ENCODE measurements around the gene GRIK2. TPM values are rescaled to one million over a fixed set of nuclear protein-coding genes. Genes with fewer than 3 reads are reported as not detected.

GRIK2 gene
- total and polyA plus RNA-seq, 2 experiments from 2014 or later = 1.4 to 7.1 TPM

DNA sequence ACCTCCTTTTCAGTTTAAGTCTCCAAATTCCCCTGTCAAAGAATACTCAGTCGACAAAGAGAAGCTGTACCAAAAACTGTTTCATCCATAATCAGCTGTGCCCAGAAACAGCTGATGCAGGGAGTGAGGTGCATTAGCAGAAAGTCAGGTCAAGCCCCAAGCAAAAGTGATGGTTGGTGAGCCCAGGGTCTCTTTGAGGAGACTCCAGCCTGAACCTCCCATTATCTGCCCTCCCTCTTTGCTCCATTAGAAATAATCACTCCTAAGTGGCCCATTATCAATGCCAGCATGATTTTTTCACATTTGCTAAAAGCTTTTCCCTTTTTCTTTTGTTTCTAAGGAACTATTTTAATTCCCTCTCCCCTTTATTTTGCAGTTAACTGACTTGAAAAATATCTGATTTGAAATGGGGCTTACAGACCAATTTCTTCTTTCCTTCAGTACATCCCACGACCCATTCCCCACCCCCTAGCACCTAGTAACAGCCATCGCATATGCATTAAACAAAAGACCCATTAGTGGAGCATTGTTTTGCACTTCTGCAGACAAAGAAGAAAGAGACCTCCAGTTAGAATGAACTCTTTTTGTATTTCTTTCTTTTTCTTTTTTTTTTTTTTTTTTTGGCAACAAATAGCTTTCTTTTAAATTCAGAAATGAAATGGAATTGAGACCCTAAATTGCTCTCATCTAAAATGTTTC lies 257.0 kb downstream of the GRIK2 start:
- H3K79me2 ChIP-seq (ENCODE audit: insufficient read depth) = no peaks in the 10 kb centered on the region
- H3K9me2 ChIP-seq (ENCODE audit: insufficient read depth) = no peaks in the 10 kb centered on the region
- no peaks in the 10 kb centered on the region for H3K36me3 ChIP-seq (ENCODE audit: low read depth)
- TF ChIP-seq EZH2 (IDR thresholded peaks at IDR 0.05; ENCODE audit: insufficient read depth, poor library complexity, severe bottlenecking) (no peak), EZH2phosphoT487 (IDR thresholded peaks at IDR 0.05; ENCODE audit: insufficient read depth, low read depth) (no peak)
- no peak overlapping the region for H3K27ac ChIP-seq
- H3K4me1 ChIP-seq (ENCODE audit: insufficient read depth) = no peaks in the 10 kb centered on the region
- H4K20me1 ChIP-seq (ENCODE audit: insufficient read depth) = no peaks in the 10 kb centered on the region
- H3K4me3 ChIP-seq = no peak overlapping the region
- no peaks in the 10 kb centered on the region for H3F3A ChIP-seq (ENCODE audit: insufficient read depth)
- no peak overlapping the region for H2AFZ ChIP-seq
- no peaks in the 10 kb centered on the region for H3K9me3 ChIP-seq (ENCODE audit: low read depth)
- in situ Hi-C loops (cut with MboI) = no loop called here
- DNase-seq = no peak
- WGBS, 2 experiments (ENCODE audit: low coverage in 1 of 2, low lambda C conversion rate in 2 of 2, missing lambda C conversion rate in 2 of 2) = 24 to 28% methylated on average over 3 of the region's 3 CpGs
- no peak overlapping the region for H3K4me2 ChIP-seq (ENCODE audit: unreplicated experiment)
- H3K9ac ChIP-seq = no peak overlapping the region
- H3K27me3 ChIP-seq (replicated peaks; ENCODE audit: insufficient read depth) = no peaks in the 10 kb centered on the region

DNA sequence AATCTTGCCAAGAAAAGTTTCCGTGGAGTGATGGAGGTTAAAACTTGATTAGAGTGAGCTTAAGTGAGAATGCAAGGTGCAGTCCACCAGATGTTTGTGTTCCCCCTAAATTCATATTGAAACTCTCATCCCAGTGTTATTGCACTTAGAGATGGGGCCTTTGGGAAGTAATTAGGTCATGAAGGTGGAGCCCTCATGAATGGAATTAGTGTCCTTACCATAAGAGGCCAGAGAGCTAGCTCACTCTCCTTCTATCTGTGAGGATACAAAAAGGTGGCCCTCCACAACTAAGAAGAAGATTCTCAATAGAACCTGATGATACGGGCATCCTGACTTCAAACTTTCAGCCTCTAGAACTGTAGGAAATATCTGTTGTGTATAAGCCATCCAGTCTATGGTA lies 258.6 kb downstream of the GRIK2 start:
- Histone ChIP-seq H4K20me1 (ENCODE audit: insufficient read depth) (no peaks in the 10 kb centered on the region), H3K9me2 (ENCODE audit: insufficient read depth) (no peaks in the 10 kb centered on the region), H3K79me2 (ENCODE audit: insufficient read depth) (no peaks in the 10 kb centered on the region), H3F3A (ENCODE audit: insufficient read depth) (no peaks in the 10 kb centered on the region), H3K4me2 (ENCODE audit: unreplicated experiment) (no peak overlapping the region), H3K27me3 (replicated peaks; ENCODE audit: insufficient read depth) (no peaks in the 10 kb centered on the region; the same call in 1 of the 2 replicates), H2AFZ (no peak overlapping the region), H3K36me3 (ENCODE audit: low read depth) (no peaks in the 10 kb centered on the region), H3K27ac (no peak overlapping the region), H3K4me3 (no peak overlapping the region), H3K4me1 (ENCODE audit: insufficient read depth) (no peaks in the 10 kb centered on the region), H3K9me3 (ENCODE audit: low read depth) (no peaks in the 10 kb centered on the region), H3K9ac (no peak overlapping the region)
- no peak for DNase-seq
- WGBS, 2 experiments (ENCODE audit: low coverage in 1 of 2, low lambda C conversion rate in 2 of 2, missing lambda C conversion rate in 2 of 2) = 34 to 45% methylated on average over 2 of the region's 2 CpGs
- TF ChIP-seq EZH2 (IDR thresholded peaks at IDR 0.05; ENCODE audit: insufficient read depth, poor library complexity, severe bottlenecking) (no peak), EZH2phosphoT487 (IDR thresholded peaks at IDR 0.05; ENCODE audit: insufficient read depth, low read depth) (no peak)
- in situ Hi-C loops (cut with MboI) = no loop called here

DNA sequence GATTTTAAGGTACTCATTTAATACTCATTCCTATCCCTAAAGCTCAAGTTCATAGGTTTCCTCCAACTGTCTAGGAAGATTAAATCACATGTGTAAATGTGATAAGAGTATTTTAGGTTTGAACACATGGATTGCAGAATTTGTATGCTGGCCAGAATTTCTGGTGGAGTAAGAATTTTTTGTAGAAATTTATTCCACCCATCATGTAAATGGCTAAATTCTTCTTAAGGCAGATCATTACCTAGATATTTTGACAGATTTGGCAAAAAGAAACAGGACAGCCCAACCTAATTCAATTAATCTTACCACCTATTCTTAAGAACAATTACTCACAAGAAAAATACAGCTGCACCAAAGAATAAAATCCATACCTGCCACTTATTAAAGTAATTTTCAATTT lies 261.6 kb downstream of the GRIK2 start:
- no peaks in the 10 kb centered on the region for H4K20me1 ChIP-seq (ENCODE audit: insufficient read depth)
- no peaks in the 10 kb centered on the region for H3K36me3 ChIP-seq (ENCODE audit: low read depth)
- in situ Hi-C loops (cut with MboI) = no loop called here
- no peak overlapping the region for H3K27ac ChIP-seq
- H3K9ac ChIP-seq = no peak overlapping the region
- no peak overlapping the region for H2AFZ ChIP-seq
- no peak for DNase-seq
- no peaks in the 10 kb centered on the region for H3K4me1 ChIP-seq (ENCODE audit: insufficient read depth)
- no peak overlapping the region for H3K4me2 ChIP-seq (ENCODE audit: unreplicated experiment)
- no peaks in the 10 kb centered on the region for H3K9me3 ChIP-seq (ENCODE audit: low read depth)
- H3K4me3 ChIP-seq = no peak overlapping the region
- TF ChIP-seq EZH2phosphoT487 (IDR thresholded peaks at IDR 0.05; ENCODE audit: insufficient read depth, low read depth) = no peak
- no peak for TF ChIP-seq EZH2 (IDR thresholded peaks at IDR 0.05; ENCODE audit: insufficient read depth, poor library complexity, severe bottlenecking)
- H3K9me2 ChIP-seq (ENCODE audit: insufficient read depth) = no peaks in the 10 kb centered on the region
- no peaks in the 10 kb centered on the region for H3F3A ChIP-seq (ENCODE audit: insufficient read depth)
- H3K27me3 ChIP-seq (replicated peaks; ENCODE audit: insufficient read depth) = no peaks in the 10 kb centered on the region; the same call in 1 of the 2 replicates
- no peaks in the 10 kb centered on the region for H3K79me2 ChIP-seq (ENCODE audit: insufficient read depth)

DNA sequence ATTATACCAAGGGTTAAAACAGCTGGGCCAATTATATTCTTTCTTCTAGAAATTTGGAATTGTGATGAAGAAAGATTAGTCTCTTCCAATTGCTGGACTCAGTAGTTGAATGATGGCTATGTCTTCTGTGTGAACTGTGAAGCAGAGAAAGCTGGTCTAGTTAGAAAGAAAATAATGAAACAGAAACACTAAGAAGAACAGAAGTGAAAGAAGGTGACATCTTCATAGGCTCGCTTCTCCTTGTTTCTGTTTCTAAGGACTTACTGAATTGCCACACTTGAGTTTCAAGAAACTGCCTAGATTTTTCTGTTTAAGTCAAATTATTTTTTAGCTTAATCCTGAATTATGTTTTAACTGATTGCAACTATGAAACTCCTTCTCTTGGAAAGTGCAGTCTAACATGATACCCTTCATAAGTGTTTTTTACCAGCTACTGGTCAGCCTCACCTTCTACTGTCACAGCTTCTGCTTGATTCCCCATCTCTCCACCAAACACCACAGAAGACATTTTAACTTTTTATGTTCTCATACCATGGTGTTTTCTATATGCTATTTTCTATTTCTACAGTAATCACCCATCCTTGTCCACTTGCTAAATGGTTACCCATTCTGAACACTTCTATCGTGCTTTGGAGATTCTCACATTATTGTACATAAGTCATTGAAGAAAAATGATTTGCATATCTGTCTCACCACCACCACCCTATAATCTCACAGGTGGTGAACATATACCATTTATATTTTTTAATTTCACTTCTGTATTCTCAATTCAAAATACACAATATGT lies 268.8 kb downstream of the GRIK2 start:
- WGBS, 2 experiments (ENCODE audit: low coverage in 1 of 2, low lambda C conversion rate in 2 of 2, missing lambda C conversion rate in 2 of 2) = 67 to 82% methylated on average over 2 of the region's 2 CpGs
- Histone ChIP-seq H3K27me3 (replicated peaks; ENCODE audit: insufficient read depth) (no peaks in the 10 kb centered on the region), H3F3A (ENCODE audit: insufficient read depth) (no peaks in the 10 kb centered on the region), H3K9me3 (ENCODE audit: low read depth) (no peaks in the 10 kb centered on the region), H3K4me2 (ENCODE audit: unreplicated experiment) (no peak overlapping the region), H3K4me3 (no peak overlapping the region), H3K36me3 (ENCODE audit: low read depth) (no peaks in the 10 kb centered on the region), H3K27ac (no peak overlapping the region), H4K20me1 (ENCODE audit: insufficient read depth) (no peaks in the 10 kb centered on the region), H3K4me1 (ENCODE audit: insufficient read depth) (peaks cover 15% of the 10 kb centered on the region), H3K9ac (no peak overlapping the region), H3K79me2 (ENCODE audit: insufficient read depth) (no peaks in the 10 kb centered on the region), H3K9me2 (ENCODE audit: insufficient read depth) (no peaks in the 10 kb centered on the region), H2AFZ (no peak overlapping the region)
- in situ Hi-C loops (cut with MboI) = no loop called here
- no peak for TF ChIP-seq EZH2phosphoT487 (IDR thresholded peaks at IDR 0.05; ENCODE audit: insufficient read depth, low read depth)
- TF ChIP-seq EZH2 (IDR thresholded peaks at IDR 0.05; ENCODE audit: insufficient read depth, poor library complexity, severe bottlenecking) = no peak
- no peak for DNase-seq
